A549 (cell line): Measurements from ENCODE around the gene CACUL1.

Experiments
- CTCF ChIP-seq: fragments of >200 bp; sonication (Bioruptor Twin); formaldehyde crosslinking; IDR thresholded peaks from 3 replicates; pipeline ENCODE4 v1.5.1; 2016
- HEYL ChIP-seq: fragments of 250-450 bp; sonication (Bioruptor Pico); IDR thresholded peaks from 2 replicates; pipeline ENCODE4 v1.8.0; 2021; ENCODE audit warnings: mild to moderate bottlenecking, moderate library complexity
- MAFK ChIP-seq: fragments of 450-650 bp; IDR thresholded peaks from 2 replicates; pipeline ENCODE4 v1.6.1; 2014; ENCODE audit not compliant: partially characterized antibody
- MYC ChIP-seq: IDR thresholded peaks from 2 replicates; pipeline ENCODE4 v1.6.1; 2012; ENCODE audit warnings: mild to moderate bottlenecking, inconsistent platforms, low read length, improper control_type of control experiment, borderline replicate concordance
- POLR2A ChIP-seq: IDR thresholded peaks from 2 replicates; pipeline ENCODE4 v1.6.1; 2012; ENCODE audit warnings: mild to moderate bottlenecking, low read length
- USF2 ChIP-seq: fragments of 450-650 bp; IDR thresholded peaks from 2 replicates; pipeline ENCODE4 v1.6.1; 2014; ENCODE audit warnings: antibody characterized with exemption
- ZFP36 ChIP-seq: fragments of 450-650 bp; IDR thresholded peaks from 2 replicates; pipeline ENCODE4 v1.6.1; 2014; ENCODE audit warnings: borderline replicate concordance; ENCODE audit not compliant: partially characterized antibody
- TF ChIP-seq, protein P1 (sequence below): IDR thresholded peaks from 2 replicates; pipeline ENCODE4 v1.6.1; 2012

DNA sequence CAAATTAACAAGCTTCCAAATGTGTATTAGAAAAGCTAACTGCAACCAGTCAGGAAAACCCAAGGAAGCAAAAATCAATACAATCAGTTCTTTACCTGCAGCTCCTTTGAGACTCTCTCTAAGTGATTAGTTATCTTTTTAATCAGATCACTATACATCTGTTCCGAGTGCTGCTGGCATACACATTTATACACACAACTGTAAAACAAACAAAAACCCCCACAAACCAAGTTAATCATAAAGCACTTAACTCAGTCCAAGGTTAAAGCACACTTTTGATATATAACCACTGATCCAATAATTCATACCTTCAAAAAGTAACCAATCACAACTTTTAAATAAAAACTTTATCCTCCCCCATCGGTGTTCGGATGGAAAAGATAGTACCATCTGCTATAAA, 25.6 kb downstream of the CACUL1 start:
- no peak for TF ChIP-seq CTCF
- TF ChIP-seq POLR2A: no peak
- no peak for TF ChIP-seq MAFK
- TF ChIP-seq ZFP36: no peak
- TF ChIP-seq USF2: no peak
- TF ChIP-seq, protein P1, sequence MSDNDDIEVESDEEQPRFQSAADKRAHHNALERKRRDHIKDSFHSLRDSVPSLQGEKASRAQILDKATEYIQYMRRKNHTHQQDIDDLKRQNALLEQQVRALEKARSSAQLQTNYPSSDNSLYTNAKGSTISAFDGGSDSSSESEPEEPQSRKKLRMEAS: no peak
- no peak for TF ChIP-seq MYC
- no peak for TF ChIP-seq HEYL (CRISPR knock-in tag)
